ENCODE results near the gene PNPLA3.

PNPLA3 gene

GRCh38 chr22:43883719-43884415 lies 39.7 kb upstream of the PNPLA3 start:
- Histone ChIP-seq H3K27me3 (peaks cover 12% of the 10 kb centered on the region), H3K4me1 (ENCODE audit: control insufficient read depth in 1 of 2, insufficient read depth in 1 of 2, low read depth in 1 of 2, low read length in 1 of 2) (no peaks in the 10 kb centered on the region), H3K9me3 (no peaks in the 10 kb centered on the region), H3K36me3 (no peaks in the 10 kb centered on the region), H3K4me3 (ENCODE audit: low read depth in 1 of 2, low read length in 1 of 2) (no peak overlapping the region), H3K27ac (no peak overlapping the region)
- TF ChIP-seq CTCF (IDR thresholded peaks at IDR 0.05) = no peak

- no peaks in the 10 kb centered on the region for H3K4me1 ChIP-seq (ENCODE audit: control insufficient read depth in 1 of 2, insufficient read depth in 1 of 2, low read depth in 1 of 2, low read length in 1 of 2)
- no peaks in the 10 kb centered on the region for H3K36me3 ChIP-seq
- no peaks in the 10 kb centered on the region for H3K9me3 ChIP-seq
- H3K27me3 ChIP-seq = peaks cover 21% of the 10 kb centered on the region
- H3K27ac ChIP-seq = no peak overlapping the region
- TF ChIP-seq CTCF (IDR thresholded peaks at IDR 0.05) = no peak
- H3K4me3 ChIP-seq (ENCODE audit: low read depth in 1 of 2, low read length in 1 of 2) = no peak overlapping the region
These were observed 38.8 kb upstream of the PNPLA3 start for GRCh38 chr22:43884600-43885318.

- Histone ChIP-seq H3K4me1 (ENCODE audit: control insufficient read depth in 1 of 2, insufficient read depth in 1 of 2, low read depth in 1 of 2, low read length in 1 of 2) (no peaks in the 10 kb centered on the region), H3K27me3 (peaks cover 26% of the 10 kb centered on the region), H3K9me3 (no peaks in the 10 kb centered on the region), H3K27ac (no peak overlapping the region), H3K4me3 (ENCODE audit: low read depth in 1 of 2, low read length in 1 of 2) (no peak overlapping the region), H3K36me3 (no peaks in the 10 kb centered on the region)
- no peak for TF ChIP-seq CTCF (IDR thresholded peaks at IDR 0.05)
These were observed 38.3 kb upstream of the PNPLA3 start for GRCh38 chr22:43885319-43885671.

- no peak for TF ChIP-seq CTCF (IDR thresholded peaks at IDR 0.05)
- peaks cover 31% of the 10 kb centered on the region for H3K27me3 ChIP-seq
These were observed 37.8 kb upstream of the PNPLA3 start for GRCh38 chr22:43885786-43886185.

GRCh38 chr22:43886231-43886630 lies 37.4 kb upstream of the PNPLA3 start:
- no peak for TF ChIP-seq CTCF (IDR thresholded peaks at IDR 0.05)
- no peaks in the 10 kb centered on the region for H3K36me3 ChIP-seq
- no peak overlapping the region for H3K27ac ChIP-seq
- no peaks in the 10 kb centered on the region for H3K4me1 ChIP-seq (ENCODE audit: control insufficient read depth in 1 of 2, insufficient read depth in 1 of 2, low read depth in 1 of 2, low read length in 1 of 2)
- no peaks in the 10 kb centered on the region for H3K9me3 ChIP-seq
- no peak overlapping the region for H3K4me3 ChIP-seq (ENCODE audit: low read depth in 1 of 2, low read length in 1 of 2)
- H3K27me3 ChIP-seq = peaks cover 36% of the 10 kb centered on the region

More at GRCh38 chr22:43885786-43886185, 37.8 kb upstream of the PNPLA3 start:
- Histone ChIP-seq H3K27ac (no peak overlapping the region), H3K4me1 (ENCODE audit: control insufficient read depth in 1 of 2, insufficient read depth in 1 of 2, low read depth in 1 of 2, low read length in 1 of 2) (no peaks in the 10 kb centered on the region), H3K9me3 (no peaks in the 10 kb centered on the region), H3K36me3 (no peaks in the 10 kb centered on the region), H3K4me3 (ENCODE audit: low read depth in 1 of 2, low read length in 1 of 2) (no peak overlapping the region)
